Activated naive CD4-positive, alpha-beta T cell (primary cell): ENCODE measurements around the gene MRPL39.

Source experiments
- DNase-seq, 4 experiments: peaks; one replicate each; lab custom pipeline; 2025; lab: John Stamatoyannopoulos, UW

Gene MRPL39

GRCh38 chr21:25536752-25537151, 70.5 kb downstream of the MRPL39 start:
- no peak for DNase-seq

- no peak for DNase-seq
Measured at GRCh38 chr21:25535849-25536248, 71.4 kb downstream of the MRPL39 start.
